ENCODE measurements around the gene RNF17.
"Not testable (repeated sequence)": the region's sequence is repeated elsewhere in the genome, so short reads cannot be mapped to it uniquely, and the experiment has no call there.

RNF17 gene

DNA sequence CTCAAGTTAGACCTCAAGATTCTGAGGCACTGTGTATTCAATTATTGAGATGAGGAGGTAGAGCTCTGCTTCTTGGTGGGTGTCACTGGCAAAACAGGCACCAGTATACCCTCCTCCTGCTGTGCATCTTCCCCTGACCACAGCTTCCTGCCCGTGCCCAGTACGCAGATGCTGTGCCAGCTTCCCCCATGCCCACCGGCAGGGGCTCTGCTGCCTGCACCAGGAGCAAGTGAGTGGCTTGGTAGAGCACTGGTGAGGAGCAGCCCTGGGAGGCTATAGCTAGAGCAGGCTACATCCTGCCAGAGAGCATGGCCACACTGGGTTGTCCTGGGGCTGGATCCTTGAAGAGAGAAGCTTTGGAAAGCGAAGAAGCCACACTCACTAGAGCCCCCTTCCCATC, 21.0 kb upstream of the RNF17 start:
- no peak for DNase-seq

- DNase-seq: no peak
These were observed 19.7 kb upstream of the RNF17 start for GRCh38 chr13:24744247-24744646.

DNA sequence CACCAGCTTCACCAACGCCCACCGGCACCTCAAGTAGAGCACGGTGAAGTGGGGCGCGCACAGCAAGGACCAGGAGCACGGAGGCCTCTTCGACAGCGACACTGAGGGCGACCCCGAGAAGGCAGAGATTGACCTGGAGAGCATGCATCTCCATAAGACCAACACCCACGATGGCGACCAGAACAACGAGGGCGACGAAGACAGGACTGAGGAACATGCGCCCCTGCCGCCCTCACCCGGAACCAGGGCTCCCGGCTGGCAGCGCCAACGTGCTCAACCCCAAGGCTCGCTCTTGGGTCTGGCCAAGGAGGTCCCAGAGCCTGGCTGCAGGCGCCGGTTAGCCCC, 18.5 kb upstream of the RNF17 start:
- no peak for DNase-seq

- no peak for DNase-seq
These were observed 17.9 kb upstream of the RNF17 start for GRCh38 chr13:24745861-24746617.

DNA sequence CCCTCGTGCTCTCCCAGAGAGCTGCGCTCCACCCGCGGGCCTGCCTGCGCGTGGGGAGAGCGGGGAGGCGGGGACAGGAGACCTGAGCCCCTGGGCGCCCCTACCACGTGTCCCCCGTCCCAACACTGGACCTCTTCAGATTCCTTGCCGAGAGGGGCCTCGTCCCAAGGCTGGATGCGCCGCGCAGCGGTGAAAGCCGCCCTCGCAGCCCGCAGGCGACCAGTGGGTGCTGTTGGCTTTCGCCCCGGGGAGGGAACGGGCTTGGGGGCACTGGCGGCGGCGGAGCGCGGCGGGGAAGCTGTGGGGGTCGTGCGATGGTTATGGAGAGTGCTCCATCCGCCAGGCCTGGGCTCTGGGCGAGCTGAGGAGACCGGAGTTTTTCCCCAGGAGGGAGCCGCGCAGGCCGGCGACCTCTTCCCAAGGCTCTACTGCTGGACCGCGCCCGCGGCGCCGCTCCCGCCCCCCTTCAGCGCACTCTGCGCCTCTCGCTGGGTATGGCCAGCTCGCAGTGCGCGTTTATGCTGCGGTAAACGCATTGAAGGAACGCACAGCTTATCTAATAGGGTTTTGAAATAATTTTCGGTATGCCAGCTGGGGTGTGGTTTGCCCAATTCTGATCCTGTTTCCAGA, 17.2 kb upstream of the RNF17 start:
- DNase-seq: no peak

- DNase-seq: no peak
These were observed 16.5 kb upstream of the RNF17 start for GRCh38 chr13:24747248-24748060.

DNA sequence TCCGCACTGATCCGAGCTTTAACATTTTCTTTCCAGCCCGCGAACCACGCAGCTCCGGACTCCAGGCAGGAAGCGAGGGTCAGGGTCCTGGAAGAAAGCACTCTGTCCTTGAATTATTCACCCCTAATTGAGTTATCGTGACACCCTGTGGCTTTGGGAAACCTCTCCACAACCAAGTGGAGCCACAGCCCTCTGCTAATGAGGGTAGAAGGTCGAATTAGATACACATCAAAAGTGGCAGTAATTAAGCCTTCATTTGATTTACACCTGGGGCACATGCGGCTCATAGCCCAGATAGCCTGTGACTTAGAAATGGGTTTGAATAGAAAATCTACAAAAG, 15.9 kb upstream of the RNF17 start:
- no peak for DNase-seq

- no peak for DNase-seq
These were observed 4.8 kb upstream of the RNF17 start for GRCh38 chr13:24759197-24759596.

- DNase-seq: no peak
These were observed 284 bp downstream of the RNF17 start for GRCh38 chr13:24764276-24764630.

GRCh38 chr13:24777171-24777570, 13.2 kb downstream of the RNF17 start:
- no peak for DNase-seq

GRCh38 chr13:24784319-24784718, 20.4 kb downstream of the RNF17 start:
- DNase-seq: no peak

- DNase-seq: no peak
These were observed 24.6 kb downstream of the RNF17 start for GRCh38 chr13:24788538-24788937.

DNA sequence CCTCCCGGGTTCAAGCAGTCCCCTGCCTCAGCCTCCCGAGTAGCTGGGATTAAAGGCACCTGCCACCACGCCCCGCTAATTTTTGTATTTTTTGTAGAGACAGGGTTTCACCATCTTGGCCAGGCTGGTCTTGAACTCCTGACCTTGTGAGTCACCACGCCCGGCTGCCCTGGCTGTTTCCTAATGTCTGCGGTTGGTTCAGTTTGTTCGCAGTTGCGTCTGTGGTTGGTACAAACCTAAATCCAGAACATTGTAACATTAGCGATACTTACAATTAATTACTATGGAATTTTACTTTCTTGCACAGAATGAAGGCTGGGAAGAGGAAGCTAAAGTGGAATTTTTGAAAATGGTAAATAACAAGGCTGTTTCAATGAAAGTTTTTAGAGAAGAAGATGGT, 38.1 kb downstream of the RNF17 start:
- DNase-seq: no peak

DNA sequence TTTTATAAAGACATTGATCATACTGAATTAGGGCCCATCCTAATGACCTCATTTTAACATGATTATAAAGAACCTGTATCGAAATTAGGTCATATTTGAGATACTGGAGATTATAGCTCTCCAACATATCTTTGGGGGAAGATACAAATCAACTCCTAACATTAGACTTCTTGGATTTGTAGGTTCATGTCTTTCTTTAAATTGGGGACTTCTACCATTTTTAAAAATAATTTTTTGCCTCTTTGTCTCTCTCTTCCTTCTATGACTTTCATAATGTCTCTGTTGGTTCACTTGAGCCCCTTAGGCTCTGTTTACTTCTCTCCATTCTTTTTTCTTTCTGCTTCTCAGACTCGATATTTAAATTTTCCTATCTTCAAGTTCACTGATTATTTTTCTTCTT, 57.2 kb downstream of the RNF17 start:
- no peak for DNase-seq

GRCh38 chr13:24822640-24823039, 58.7 kb downstream of the RNF17 start:
- no peak for DNase-seq

- not testable (repeated sequence) for DNase-seq
These were observed 59.2 kb downstream of the RNF17 start for GRCh38 chr13:24823122-24823710.

- DNase-seq: no peak
These were observed 63.8 kb downstream of the RNF17 start for GRCh38 chr13:24827799-24828198.

DNA sequence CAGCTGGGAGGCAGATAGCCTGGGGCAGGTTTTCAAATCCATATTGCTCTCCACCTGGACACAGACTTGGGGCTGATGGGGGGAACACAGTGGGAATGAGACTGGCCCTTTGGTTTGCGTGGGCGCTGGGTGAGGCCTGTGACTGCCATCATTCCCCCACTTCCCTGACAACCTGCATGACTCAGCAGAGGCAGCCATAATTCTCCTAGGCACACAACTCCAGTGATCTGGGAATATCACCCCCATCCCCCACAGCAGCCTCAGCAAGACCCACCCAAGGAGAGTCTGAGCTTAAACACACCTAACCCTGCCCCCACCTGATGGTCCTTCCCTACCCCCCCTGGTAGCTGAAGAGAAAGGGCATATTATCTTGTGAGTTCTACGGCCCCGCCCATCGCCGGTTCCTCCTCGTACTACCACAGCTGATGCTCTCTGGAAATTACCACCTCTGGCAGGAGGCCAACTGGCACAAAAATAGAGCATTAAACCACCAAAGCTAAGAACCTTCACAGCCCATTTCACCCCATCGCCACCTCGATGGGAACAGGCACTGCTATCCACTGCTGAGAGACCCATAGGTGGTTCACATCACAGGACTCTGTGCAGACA, 71.0 kb downstream of the RNF17 start:
- no peak for DNase-seq

DNA sequence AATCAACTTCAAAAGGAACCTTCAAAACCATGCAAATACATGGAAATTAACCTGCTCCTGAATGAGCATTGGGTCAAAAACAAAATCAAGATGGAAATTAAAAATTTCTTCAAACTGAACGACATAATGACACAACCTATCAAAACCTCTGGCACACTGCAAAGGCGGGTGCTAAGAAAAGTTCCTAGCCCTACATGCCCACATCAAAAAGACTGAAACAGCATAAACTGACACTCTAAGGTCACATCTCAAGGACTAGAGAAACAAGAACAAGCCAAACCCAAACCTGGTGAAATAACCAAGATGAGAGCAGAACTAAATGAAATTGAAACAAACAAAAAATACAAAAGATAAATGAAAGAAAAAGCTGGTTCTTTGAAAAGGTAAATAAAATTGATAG, 73.6 kb downstream of the RNF17 start:
- not testable (repeated sequence) for DNase-seq

GRCh38 chr13:24842549-24843274, 78.7 kb downstream of the RNF17 start:
- DNase-seq: no peak

DNA sequence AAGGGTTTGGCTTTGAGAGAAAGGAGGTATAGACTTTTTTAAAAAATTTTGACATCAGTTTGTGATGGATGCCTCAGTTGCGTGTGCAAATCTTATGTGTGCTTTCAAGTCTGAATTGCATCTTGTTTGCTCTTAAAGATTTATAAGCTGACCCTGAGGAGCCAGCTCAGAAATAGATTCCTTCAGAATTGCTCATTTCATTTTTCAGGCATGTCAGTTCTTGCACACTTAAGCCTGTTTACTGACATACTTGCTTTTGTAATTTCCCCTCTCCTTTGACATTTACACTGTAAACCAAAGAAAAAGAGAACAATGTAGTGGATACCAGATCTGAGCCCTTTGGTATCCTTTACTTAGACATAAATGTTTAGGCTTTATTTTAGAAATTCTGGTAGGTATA, 87.6 kb downstream of the RNF17 start:
- no peak for DNase-seq

GRCh38 chr13:24854311-24854710, 90.3 kb downstream of the RNF17 start:
- DNase-seq: no peak

GRCh38 chr13:24858953-24859352, 95.0 kb downstream of the RNF17 start:
- DNase-seq: no peak

Measured in NK-92 treated with Interleukin-12 subunit alpha and Interleukin-12 subunit beta, amount 100 ng/mL, for 24 hours (cell line).